Stimulated activated CD4-positive, alpha-beta T cell treated with anti-CD3 and anti-CD28 coated beads, Interleukin-2, amount 100 ng/mL, for 24 hours (primary cell): Measurements from ENCODE around the gene DISP2.
A peak's percentile ranks its signal among the peaks of the same experiment; 100 is the strongest.

Experiments used
- DNase-seq, 2 donors: peaks; one replicate each; pipeline ENCODE4 v3.0.0-alpha.2; 2020

The DISP2 gene, protein sequence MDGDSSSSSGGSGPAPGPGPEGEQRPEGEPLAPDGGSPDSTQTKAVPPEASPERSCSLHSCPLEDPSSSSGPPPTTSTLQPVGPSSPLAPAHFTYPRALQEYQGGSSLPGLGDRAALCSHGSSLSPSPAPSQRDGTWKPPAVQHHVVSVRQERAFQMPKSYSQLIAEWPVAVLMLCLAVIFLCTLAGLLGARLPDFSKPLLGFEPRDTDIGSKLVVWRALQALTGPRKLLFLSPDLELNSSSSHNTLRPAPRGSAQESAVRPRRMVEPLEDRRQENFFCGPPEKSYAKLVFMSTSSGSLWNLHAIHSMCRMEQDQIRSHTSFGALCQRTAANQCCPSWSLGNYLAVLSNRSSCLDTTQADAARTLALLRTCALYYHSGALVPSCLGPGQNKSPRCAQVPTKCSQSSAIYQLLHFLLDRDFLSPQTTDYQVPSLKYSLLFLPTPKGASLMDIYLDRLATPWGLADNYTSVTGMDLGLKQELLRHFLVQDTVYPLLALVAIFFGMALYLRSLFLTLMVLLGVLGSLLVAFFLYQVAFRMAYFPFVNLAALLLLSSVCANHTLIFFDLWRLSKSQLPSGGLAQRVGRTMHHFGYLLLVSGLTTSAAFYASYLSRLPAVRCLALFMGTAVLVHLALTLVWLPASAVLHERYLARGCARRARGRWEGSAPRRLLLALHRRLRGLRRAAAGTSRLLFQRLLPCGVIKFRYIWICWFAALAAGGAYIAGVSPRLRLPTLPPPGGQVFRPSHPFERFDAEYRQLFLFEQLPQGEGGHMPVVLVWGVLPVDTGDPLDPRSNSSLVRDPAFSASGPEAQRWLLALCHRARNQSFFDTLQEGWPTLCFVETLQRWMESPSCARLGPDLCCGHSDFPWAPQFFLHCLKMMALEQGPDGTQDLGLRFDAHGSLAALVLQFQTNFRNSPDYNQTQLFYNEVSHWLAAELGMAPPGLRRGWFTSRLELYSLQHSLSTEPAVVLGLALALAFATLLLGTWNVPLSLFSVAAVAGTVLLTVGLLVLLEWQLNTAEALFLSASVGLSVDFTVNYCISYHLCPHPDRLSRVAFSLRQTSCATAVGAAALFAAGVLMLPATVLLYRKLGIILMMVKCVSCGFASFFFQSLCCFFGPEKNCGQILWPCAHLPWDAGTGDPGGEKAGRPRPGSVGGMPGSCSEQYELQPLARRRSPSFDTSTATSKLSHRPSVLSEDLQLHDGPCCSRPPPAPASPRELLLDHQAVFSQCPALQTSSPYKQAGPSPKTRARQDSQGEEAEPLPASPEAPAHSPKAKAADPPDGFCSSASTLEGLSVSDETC (N-terminal part only)

DNA sequence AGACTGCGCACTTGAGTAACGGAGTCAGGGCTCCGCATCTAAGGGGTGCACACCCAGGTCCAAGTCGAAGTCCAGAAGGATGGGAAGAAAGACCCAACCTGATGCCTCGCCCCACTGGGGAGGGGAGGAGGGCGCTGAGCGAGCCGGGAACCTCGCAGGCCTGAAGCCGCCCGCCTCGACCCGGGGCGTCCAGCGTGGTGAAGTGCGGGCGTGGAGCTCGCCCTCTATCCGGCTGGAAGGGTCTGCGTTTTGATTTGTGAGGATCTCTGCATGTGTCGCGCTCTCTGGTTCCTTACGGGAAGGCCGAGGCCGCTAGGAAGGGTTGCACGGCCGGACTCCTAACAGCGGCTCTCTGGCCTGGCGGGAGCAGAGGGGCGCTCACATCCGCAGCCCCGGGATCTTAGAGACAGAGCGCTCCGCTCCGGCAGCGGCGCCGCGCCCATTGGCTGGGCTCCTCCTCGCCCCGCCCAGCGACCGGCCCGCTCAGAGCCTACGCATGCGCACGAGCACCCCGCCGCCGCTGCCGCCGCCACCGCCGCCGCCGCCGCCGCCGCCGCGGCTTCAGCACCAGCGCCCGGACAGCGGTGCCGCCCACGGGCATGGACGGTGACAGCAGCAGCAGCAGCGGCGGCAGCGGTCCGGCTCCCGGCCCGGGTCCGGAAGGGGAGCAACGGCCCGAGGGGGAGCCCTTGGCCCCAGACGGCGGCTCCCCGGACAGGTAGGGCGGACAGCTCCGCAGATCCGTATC, at the start of gene DISP2:
Gene DISP2, plus strand, starts transcription at position 497 of the 748 bp plus-strand sequence. Its CDS starts 103 bp downstream, at position 600.
- DNase-seq: peak; percentile 91 to 92

DNA sequence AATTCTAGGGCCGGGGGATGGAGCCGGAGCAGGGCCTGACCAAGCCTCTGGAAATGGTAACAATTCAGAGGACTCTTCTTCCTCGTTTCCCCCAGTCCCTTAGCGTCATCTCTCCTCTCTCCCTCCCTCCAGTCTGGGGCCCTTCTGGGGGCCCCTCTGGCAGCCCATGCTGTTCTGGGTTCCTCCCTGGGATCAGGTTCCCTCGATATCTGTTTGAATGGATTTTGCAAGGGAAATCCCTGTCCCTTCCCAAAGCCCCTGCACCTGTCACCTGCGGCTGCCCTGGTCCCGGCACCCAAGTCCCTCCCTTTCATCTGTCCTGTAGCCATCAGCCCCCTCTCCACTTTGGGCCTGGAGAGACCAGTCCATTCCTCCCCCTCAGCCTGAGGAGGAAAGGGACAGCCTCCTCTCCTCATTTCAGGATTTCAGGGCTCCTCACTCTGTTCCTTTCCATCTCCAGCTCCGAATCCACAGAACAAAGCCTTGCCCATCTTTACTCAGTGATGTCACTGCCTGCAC, 48.6 kb upstream of the DISP2 start:
- no peak for DNase-seq

DNA sequence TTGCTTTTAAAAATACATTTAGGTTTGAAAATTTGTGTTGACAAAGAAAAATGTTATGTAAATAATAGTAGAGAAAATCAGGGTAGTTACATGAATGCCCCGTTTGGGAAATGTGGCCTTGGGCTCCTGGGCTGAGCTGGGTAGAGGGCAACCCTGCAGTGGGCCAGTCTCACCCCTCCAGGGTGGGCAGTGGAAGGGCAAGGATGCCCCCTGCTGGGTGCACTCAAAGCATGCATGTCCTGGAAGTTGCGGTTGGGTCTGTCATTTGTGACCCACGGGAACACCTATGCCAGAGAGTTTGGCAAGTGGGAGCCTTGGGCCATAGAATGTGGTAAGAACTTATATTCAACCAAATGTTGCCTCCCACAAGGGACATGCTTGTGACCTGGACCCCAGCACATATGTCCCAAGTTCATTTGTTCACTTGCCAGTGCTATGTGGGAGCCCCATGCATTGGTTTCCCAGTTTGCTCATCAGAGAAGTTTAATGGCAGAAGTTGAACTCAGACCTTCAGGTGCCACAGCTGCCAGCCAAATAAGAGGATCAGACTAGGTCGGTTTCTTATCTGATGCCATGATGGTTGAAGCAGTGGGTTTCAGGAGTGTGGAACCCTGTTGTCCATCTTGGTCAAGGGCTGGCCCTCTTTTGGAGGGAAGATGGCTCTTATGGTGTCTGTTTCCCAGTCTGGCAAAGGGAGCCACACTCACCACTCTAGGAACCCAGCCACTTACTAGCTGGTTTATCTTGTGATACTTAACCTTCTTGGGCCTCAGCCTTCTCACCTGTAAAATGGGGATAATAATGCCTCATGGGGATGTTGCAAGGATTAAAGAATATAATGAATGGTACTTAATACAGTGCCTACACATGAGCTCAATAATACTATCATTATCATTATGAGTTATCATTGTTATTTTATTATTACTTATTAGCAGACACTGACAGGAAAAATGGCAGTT, 47.7 kb upstream of the DISP2 start:
- DNase-seq: peak; percentile 63 to 70

DNA sequence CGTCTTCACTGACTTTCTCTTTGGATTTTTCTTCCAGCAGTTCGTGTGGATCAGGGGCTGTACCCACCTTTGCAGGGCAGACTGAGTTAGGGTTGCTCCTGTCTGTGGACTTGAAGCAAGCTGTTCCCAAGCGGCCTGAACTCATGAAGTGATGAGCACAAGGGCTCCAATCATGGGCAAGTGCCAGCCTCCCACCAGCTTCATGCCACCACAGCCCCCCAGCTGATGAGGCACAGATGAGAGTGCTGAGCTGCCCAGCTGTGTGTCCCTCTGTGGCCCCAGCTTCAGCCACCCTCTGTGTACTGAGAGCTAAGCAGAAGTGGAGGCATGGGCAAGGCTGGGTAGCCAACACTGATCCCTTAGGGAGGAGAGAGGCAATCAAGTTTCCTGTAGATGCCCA, 47.0 kb upstream of the DISP2 start:
- DNase-seq: no peak

DNA sequence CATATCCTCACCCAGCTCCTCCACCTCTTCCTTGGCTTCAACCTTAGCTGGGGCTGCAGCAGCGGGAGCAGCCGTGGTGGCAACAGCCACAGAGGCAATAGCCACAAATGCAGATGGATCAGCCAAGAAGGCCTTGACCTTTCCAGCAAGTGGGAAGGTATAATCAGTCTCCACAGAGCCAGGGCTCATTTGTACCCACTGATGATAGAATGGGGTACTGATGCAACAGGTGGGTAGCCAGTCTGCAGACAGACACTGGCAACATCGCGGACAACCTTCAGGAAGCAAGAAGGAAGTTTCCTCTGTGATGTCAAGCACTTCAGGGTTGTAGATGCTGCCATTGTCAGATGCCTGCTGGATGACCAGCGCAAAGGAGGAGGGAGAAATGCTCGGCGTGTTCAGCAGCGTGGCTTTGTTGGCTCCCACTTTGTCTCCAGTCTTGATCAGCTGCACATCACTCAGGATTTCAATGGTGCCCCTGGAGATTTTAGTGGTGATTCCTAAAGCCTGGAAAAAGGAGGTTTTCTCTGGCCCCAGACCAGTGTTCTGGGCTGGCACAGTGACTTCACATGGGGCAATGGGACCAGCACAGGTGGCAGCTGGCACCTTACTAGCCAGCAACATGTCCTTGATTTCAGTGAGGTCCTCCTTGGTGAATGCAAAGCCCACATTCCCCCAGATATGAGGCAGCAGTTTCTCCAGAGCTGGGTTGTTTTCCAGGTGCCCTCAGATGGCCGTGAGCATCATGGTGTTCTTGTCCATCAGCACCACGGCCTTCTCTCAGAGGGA, 45.5 kb upstream of the DISP2 start:
- no peak for DNase-seq

DNA sequence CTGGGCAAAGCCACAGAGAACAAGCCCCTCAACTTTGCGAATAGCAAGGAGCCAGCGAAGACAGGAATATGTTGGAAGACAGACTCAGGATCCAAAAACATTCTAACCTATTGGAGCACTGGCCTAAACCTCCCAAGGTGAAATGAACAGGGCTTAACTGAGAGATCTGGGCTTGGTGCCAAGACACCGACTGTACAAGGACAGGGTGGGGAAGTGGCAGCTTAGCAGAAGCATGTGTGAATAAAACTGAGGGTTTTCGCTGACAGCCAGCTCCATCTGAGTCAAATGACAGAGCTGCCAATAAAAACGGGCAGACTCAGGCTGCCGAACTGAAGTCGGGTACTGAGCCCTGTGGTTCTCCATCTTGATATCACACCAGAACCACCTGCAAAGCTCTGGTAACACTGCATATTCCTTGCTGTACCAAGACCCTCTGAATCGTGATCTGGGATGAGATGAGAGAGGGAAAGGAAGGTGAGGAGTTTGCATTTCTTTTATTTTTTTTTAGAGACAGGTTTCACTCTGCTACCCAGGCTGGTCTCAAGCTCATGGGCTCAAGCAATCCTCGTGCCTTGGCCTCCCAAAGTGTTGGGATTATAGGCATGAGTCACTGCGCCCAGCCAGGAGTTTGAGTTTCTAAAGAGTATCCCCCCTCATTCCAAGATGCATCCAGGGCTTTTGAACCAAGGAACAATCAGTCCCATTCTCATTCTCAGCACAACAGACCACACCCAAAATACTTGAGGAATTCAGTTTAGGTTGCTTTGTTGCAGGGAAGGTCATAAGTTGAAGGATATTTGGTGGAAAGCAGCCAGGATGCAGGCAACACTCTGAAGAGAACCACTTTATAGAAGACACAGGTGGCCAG, 44.3 kb upstream of the DISP2 start:
- no peak for DNase-seq

DNA sequence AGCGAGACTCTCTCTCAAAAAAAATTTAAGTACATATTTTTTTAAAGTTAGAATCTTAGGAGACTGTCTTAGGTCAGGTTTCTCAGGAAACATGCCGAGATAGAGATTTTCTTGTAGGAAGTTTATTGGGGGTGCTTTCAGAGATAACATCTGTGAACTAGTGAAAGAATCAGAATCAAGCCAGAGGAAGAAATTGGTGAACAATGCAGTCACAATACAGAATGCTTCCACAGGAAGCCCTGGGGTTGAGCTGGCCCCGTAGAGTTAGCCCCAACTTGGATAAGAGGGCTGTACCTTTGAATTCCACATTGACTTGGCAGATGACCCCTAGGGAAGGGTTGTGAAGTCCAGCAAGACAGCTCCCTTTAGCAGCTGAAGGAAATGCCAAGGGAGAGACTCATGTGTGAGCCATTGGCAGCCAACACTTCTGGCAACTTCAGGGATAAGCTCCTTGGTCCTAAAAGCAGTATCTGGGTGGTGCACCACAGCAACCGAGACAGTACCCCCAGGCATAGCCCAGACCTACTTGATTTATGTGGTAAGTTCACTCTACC, 43.2 kb upstream of the DISP2 start:
- DNase-seq: no peak

DNA sequence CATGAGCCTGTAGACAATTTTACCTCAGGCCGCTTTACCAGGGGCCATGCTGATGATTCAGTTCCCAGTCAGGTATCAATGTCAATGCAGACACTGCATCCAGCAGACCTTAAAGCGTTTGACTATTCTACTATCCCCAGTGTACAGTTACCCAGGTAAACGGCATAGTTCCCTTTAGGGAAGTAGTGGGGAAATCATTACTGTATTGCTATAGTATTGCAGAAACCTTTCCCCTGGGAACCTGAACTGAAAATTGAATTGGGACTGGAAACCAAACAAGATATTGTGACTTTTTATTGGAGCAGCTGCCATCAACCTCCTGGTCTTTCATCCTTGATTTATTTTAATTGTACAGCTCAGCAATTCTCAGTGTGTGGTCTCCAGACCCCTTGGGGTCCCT, 41.1 kb upstream of the DISP2 start:
- no peak for DNase-seq

DNA sequence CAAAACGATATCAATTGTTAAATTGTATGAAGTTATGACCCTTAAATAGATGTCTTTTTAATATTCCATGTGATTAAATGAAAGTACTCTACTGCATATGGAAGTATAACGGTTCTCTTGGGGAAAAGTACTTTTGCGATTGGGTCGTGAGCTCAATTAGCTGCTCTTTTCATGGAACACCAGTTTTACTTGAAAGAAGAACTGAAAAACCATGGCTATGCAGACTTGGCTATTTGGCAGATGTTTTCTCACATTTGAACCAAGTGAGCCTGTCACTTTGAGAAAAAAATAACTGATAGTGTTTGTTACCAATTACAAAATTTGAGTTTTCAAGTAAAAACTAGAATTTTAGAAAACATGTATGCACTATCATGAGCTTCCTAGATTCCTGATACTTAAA, 40.4 kb upstream of the DISP2 start:
- no peak for DNase-seq

DNA sequence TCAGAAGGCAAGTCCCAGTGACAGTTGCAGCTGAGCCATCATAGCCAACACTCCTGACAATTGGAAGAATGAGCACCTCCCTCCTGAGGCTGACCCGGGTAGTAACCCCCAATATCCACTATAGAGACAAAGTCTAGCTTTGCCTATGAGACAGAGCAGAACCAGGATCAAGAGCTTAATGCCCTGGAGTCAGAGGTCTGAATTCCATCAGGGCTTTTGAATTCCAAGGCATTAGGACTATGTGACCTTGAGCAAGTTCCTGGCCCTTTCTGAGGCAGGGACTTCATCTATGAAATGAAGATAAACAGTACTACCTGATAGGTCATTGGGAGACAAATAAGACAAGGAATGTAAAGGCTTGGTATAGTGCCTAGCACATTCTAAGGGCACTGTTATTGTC, 37.6 kb upstream of the DISP2 start:
- no peak for DNase-seq

DNA sequence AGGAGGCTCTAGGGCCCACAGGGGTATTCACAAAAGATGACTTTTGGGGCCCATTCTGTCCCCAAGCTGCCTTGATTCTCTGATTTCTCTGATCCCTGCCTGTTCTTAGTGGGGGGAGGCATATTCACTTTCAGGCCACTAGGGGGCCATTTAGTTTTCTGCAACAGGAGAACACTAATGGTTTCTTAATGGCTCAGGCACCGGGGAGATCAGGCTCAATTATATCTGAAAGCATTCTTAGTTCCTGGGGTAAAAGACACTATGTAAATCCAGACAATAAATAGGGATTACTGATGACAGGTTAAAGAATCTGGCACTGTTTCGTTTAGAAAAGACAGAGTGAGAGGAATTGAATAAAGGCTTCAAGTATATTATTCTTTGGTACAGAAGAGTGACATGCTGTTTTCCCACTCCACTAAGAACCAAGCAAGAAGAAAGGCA, 37.1 kb upstream of the DISP2 start:
- peak; percentile 42 to 61 for DNase-seq

DNA sequence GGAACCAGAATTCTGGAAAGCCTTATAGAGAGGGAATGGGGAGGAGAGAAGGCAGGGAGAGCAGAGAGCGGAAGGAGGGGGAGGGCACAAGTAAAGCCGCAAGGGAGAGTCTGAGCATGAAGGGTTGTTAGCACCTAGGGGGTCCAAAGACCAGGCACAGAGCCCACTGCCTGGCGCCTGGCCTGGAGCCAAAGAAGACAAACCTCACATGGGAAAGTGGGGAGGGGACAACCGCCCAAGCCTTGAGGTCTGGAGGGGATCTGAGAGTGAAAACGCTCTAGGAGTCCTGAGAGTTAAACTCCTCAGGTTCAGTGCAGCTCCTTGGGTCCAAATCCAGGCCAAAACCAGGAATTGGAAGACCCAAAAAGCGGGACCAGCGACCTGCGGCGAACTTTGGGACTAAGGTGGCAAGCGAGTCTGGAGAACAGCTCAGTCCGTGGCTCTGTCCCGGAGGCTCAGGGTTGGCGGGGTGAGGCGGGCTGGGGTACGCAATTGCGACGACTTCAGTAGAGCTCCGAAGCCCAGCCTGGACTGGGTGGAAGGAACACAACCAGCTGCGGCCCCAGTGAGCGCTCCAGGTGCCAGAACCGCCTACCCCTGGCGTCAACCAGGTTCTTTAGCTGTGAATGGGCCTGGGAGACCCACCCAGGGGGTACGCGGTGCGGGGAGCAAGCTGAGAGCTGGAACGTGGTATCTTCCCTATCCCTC, 35.3 kb upstream of the DISP2 start:
- DNase-seq: no peak

DNA sequence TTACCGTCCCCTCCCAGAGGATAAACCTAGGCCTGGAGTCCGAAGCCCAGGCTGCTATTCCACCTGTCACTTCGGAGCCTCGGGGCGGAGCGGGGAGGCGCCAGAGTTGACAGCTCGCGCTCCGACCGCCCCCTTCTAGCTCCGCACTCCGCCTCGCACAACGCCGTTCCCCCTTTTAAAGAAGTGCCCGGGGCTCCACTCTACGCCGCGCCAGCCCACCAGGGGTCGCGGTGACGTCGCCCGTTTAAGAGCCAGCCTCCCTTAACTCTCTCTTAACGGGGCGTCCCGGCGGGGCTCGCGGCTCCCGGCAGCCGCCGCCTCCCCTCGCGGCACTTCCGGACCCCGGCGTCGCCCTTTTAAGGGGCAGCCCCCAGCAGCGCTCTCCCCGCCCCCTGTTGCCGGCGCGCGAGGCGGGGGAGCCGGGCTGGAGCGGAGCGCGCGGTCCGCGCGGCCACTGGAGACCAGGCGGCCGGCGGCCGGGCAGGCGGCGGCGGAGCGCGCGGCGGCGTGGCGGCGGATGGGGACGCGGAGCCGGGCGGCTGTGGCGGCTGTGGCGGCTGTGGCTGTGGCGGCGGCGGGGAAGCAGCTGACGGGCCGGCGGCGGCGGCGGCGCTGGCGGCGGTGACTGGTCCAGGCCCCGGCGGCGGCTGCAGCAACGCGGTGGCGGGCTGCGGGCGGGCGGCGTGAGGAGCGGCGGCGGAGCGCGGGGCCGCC, 34.6 kb upstream of the DISP2 start, which contains the start of gene INAFM2:
Gene INAFM2, plus strand, starts transcription at position 454 of the 714 bp plus-strand sequence. CDS start 364 bp downstream, outside the sequence.
- peak; percentile 88 to 89 for DNase-seq

DNA sequence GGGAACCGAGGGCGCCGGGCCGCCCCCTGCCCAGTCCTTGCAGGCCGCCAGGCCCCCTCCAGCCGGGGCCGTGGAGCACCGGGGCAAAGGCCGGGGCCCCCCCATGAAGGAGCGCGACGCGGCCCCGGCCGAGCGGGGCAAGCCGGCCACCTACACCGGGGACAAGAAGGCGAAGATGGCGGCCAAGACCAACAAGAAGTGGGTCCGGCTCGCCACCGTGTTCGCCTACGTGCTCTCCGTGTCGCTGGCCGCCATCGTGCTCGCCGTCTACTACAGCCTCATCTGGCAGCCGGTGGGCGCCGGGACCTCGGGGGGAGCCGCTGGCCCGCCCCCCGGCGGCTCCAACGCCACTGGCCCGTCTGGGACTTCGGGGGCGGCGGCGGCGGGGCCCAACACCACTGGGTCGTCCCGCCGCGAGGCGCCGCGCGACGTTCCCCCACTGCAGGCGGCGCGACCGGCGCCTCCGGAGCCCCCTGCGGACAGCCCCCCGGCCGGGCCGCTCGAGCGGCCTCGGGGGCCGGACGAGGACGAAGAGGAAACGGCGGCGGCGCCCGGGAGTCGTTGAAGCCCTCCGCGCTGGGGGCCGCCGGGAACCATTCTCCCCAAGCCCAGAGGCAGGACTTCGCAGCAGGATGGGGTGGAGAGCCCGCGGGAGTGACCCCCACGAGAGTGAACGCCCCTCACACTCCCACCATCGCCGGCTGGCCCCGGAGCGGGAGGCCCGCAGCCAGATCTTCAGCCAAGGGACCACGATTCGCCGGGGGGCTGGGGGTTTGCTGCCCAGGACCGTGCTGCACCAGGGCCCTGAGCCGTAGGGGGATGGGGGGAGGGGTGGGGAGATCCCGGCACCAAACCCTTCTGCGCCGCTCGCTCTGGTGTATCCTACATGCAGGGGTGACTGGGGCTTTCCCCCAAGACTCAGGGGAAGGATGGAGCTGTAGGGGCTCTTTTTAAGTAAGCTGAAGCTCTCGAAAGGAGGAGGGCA, 33.8 kb upstream of the DISP2 start:
- DNase-seq: peak; percentile 34 to 48

DNA sequence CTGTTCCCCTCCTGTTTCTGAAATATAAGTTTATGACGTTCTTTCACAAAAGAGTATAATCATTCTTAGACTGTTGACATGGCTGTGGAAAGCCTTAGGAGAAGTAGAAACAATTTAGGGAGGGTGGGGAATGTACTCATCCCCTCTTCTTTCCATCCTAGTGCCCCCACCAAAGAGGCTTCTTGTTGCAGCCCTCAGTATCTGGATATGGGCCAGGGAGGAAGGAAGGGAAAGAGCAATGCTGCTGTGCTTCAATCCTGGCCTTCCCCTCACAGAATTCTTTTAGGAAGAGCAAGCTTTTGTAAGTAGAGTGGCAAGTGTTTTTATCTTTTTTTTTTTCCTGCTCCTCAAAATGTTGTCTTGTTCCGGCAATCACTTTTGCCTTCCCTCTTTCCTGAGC, 32.8 kb upstream of the DISP2 start:
- no peak for DNase-seq

DNA sequence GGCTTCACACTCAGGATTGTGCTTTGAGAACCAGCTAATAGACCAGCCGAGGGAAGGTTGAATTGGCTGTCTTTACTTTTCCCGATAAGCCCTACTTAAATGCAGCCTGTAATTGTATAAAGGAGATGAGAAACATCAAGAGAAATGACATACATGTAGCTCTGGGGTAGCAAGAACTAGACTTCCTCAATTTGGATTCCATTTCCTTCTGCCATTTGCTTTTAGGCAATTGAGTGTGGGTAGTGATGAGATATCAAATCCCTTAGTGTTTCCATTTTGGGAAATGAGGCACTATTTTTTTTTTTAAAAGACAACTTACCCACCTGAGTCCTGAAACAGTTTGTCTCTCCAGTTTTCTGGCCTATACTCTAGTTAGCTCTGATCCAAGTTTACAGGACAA, 32.3 kb upstream of the DISP2 start:
- DNase-seq: no peak
